OCI-LY3 (cell line): ENCODE results near the gene RHOT2.

ENCODE experiments used
- EZH2phosphoT487 ChIP-seq: fragments of 200-600 bp; shearing (Covaris generic); IDR thresholded peaks from 2 replicates; pipeline ENCODE4 v1.6.1; 2018; ENCODE audit warnings: antibody characterized with exemption, mixed run types, low read depth
- TF ChIP-seq, protein P1 (sequence below): fragments of 200-600, 300-600 bp; sonication (generic); IDR thresholded peaks from 2 replicates; pipeline ENCODE4 v1.5.1; 2014; ENCODE audit warnings: antibody characterized with exemption, low read length, low read depth

GRCh38 chr16:679814-680624 is 12.1 kb downstream of the RHOT2 start, which contains the start of gene STUB1:
- TF ChIP-seq, protein P1, sequence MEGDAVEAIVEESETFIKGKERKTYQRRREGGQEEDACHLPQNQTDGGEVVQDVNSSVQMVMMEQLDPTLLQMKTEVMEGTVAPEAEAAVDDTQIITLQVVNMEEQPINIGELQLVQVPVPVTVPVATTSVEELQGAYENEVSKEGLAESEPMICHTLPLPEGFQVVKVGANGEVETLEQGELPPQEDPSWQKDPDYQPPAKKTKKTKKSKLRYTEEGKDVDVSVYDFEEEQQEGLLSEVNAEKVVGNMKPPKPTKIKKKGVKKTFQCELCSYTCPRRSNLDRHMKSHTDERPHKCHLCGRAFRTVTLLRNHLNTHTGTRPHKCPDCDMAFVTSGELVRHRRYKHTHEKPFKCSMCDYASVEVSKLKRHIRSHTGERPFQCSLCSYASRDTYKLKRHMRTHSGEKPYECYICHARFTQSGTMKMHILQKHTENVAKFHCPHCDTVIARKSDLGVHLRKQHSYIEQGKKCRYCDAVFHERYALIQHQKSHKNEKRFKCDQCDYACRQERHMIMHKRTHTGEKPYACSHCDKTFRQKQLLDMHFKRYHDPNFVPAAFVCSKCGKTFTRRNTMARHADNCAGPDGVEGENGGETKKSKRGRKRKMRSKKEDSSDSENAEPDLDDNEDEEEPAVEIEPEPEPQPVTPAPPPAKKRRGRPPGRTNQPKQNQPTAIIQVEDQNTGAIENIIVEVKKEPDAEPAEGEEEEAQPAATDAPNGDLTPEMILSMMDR = no peak
- TF ChIP-seq EZH2phosphoT487 = no peak
